ENCODE measurements around the gene DUSP1. TPM values are rescaled to one million over a fixed set of nuclear protein-coding genes. Genes with fewer than 3 reads are reported as not detected.
A peak's percentile ranks its signal among the peaks of the same experiment; 100 is the strongest.

DUSP1 gene
- total RNA-seq, 2 donors from 2014 or later, result 9.2 to 11.0 TPM

DNA sequence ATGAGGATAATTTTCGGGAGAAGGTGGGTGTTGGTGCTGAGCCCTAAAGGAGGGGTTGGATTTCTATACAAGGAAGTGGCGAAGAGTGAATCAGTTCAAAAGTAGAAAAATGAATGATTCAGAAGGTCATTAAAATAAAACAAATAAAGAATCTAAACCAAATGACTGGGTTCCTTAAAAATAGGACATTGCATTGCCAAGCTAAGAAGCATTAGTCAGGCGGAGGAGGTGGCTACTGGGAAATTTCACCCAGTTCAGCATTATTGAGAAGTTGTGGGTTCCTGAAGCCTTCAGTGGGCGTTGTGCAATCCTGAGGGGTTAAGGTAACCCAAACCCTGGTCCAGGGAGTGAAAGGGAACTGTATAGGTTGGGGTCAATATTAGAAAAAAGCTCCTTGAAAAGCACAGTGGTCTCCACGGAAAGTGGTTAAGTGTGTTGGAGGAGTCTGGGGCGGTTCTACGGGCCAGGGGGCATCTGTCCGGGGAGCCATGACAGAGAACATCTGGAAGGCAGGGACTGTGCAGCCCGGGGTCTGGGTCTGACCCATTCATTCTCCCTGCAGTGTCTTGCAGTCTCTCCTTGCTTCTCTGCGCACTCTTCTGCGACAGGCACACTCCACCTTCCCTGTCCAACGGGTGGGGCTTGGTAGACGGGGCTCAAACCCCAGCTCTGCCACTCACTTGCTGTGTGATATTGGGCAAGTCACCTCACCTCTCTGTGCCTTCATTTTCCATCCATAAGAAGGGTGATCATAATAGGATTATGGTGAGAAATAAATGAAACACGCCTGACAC is 27.6 kb upstream of the DUSP1 start:
- Mint-ChIP-seq H3K4me1 (no peaks in the 10 kb centered on the region), H3K36me3 (ENCODE audit: low read depth) (no peaks in the 10 kb centered on the region), H3K27ac (no peak overlapping the region), H3K27me3 (ENCODE audit: insufficient read depth) (no peaks in the 10 kb centered on the region), H3K9me3 (no peaks in the 10 kb centered on the region), H3K4me3 (no peak overlapping the region)
- H3K27me3 ChIP-seq (ENCODE audit: control insufficient read depth, insufficient read depth, low read length, poor library complexity, severe bottlenecking), result no peaks in the 10 kb centered on the region
- TF ChIP-seq CTCF (conservative IDR thresholded peaks at IDR 0.05), result no peak
- H3K4me3 ChIP-seq (ENCODE audit: low read length), result no peak overlapping the region
- no peak overlapping the region for H3K9ac ChIP-seq (ENCODE audit: extremely low read depth, low read length, poor library complexity, severe bottlenecking)
- no peaks in the 10 kb centered on the region for H3K4me1 ChIP-seq (ENCODE audit: control insufficient read depth, insufficient read depth, low read length)
- DNase-seq, result peak; percentile 36
- no peaks in the 10 kb centered on the region for H3K9me3 ChIP-seq (ENCODE audit: control insufficient read depth, low read length)
- 91 to 93% methylated on average over 11 to 13 of the region's 14 CpGs for WGBS, 2 experiments (ENCODE audit: insufficient coverage in 1 of 2, insufficient read length in 1 of 2)
- no peak overlapping the region for H3K27ac ChIP-seq (ENCODE audit: low read depth, low read length)
- H3K36me3 ChIP-seq (ENCODE audit: control insufficient read depth, insufficient read depth, low read length), result no peaks in the 10 kb centered on the region

- Histone ChIP-seq H3K27ac (ENCODE audit: low read depth, low read length) (no peak overlapping the region), H3K9ac (ENCODE audit: extremely low read depth, low read length, poor library complexity, severe bottlenecking) (no peak overlapping the region), H3K36me3 (ENCODE audit: control insufficient read depth, insufficient read depth, low read length) (no peaks in the 10 kb centered on the region), H3K4me3 (ENCODE audit: low read length) (no peak overlapping the region), H3K27me3 (ENCODE audit: control insufficient read depth, insufficient read depth, low read length, poor library complexity, severe bottlenecking) (no peaks in the 10 kb centered on the region), H3K9me3 (ENCODE audit: control insufficient read depth, low read length) (no peaks in the 10 kb centered on the region), H3K4me1 (ENCODE audit: control insufficient read depth, insufficient read depth, low read length) (no peaks in the 10 kb centered on the region)
- Mint-ChIP-seq H3K4me1 (no peaks in the 10 kb centered on the region), H3K36me3 (ENCODE audit: low read depth) (no peaks in the 10 kb centered on the region), H3K27ac (no peak overlapping the region), H3K27me3 (ENCODE audit: insufficient read depth) (peaks cover 2% of the 10 kb centered on the region), H3K9me3 (no peaks in the 10 kb centered on the region), H3K4me3 (no peak overlapping the region)
- peak; percentile 40 for DNase-seq
- 69 to 71% methylated on average over 3 to 5 of the region's 5 CpGs for WGBS, 2 experiments (ENCODE audit: insufficient coverage in 1 of 2, insufficient read length in 1 of 2)
- TF ChIP-seq CTCF (conservative IDR thresholded peaks at IDR 0.05), result no peak
These were observed 26.8 kb upstream of the DUSP1 start for GRCh38 chr5:172797771-172798191.

DNA sequence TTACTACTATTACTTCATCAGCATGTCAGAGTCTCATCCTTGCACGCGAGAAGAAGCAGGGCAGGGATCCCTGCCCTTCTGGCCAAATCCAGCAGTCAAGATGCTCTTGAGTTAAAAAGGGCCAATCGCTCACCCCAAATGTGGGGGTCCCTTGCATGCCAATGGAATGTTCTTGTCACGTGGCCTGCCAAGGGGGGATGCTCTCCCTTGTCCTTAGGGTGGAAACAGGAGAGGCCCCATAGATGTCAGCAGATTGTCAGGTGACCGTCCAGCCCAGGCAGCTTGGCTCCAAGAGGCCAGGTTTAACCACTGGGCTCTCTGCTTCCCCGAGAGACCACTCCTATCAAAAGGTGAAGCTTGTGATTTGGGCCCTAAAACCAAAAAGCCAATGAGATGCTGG is 25.3 kb upstream of the DUSP1 start:
- Histone ChIP-seq H3K4me1 (ENCODE audit: control insufficient read depth, insufficient read depth, low read length) (no peaks in the 10 kb centered on the region), H3K9ac (ENCODE audit: extremely low read depth, low read length, poor library complexity, severe bottlenecking) (no peak overlapping the region), H3K27ac (ENCODE audit: low read depth, low read length) (no peak overlapping the region), H3K4me3 (ENCODE audit: low read length) (no peak overlapping the region), H3K27me3 (ENCODE audit: control insufficient read depth, insufficient read depth, low read length, poor library complexity, severe bottlenecking) (no peaks in the 10 kb centered on the region), H3K9me3 (ENCODE audit: control insufficient read depth, low read length) (no peaks in the 10 kb centered on the region), H3K36me3 (ENCODE audit: control insufficient read depth, insufficient read depth, low read length) (no peaks in the 10 kb centered on the region)
- 96 to 100% methylated on average over 4 to 6 of the region's 6 CpGs for WGBS, 2 experiments (ENCODE audit: insufficient coverage in 1 of 2, insufficient read length in 1 of 2)
- H3K4me1 Mint-ChIP-seq, result no peaks in the 10 kb centered on the region
- H3K4me3 Mint-ChIP-seq, result no peak overlapping the region
- DNase-seq, result peak; percentile 36
- TF ChIP-seq CTCF (conservative IDR thresholded peaks at IDR 0.05), result no peak
- peaks cover 2% of the 10 kb centered on the region for H3K27me3 Mint-ChIP-seq (ENCODE audit: insufficient read depth)
- H3K27ac Mint-ChIP-seq, result no peak overlapping the region
- no peaks in the 10 kb centered on the region for H3K36me3 Mint-ChIP-seq (ENCODE audit: low read depth)
- H3K9me3 Mint-ChIP-seq, result no peaks in the 10 kb centered on the region
